NCI-H446 treated with DMSO at 0.1 percent for 48 hours (cell line): ENCODE measurements around the gene KCNK4.

Source experiments
- DNase-seq: peaks from one replicate; lab custom pipeline; 2025; lab: John Stamatoyannopoulos, UW

Gene KCNK4

DNA sequence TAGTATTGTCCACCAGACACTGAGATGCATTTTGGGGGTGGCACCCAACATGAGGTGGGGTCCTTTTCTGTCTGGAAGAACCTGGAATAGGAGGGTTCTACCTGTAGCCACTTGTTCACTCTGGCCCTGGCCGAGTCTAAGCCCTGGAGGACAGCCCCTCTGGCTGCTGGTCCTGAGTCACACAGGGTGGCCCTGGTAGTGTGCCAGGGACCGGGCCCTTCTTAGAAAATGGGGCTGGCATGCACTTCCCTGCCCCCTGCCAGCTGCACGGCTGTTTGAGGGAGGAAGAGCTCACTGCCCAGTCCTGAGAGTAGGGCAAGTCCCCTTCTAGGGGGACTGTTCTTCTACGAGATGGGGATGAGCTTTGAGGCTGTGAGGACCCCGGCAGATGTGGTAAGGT lies 37.6 kb upstream of the KCNK4 start:
- DNase-seq, result no peak

DNA sequence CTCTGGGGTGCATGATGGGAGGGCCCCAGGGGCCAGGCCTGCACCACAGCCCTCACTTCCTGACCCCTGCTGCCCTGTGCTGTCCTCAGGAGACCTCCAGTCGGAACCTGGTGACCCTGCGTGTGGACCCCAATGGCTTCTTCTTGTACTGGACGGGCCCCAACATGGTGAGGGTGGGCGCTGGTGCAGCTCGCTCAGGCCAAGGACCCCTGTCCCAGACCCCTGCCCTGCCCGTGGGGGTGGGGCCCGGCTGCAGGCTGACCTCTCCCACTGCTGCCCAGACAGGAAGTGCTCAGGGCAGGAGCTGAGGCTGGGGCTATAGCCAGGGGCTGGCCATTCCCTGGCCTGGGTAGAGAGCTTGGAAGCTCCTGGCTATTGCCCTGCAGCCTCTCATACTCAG lies 36.8 kb upstream of the KCNK4 start:
- no peak for DNase-seq

DNA sequence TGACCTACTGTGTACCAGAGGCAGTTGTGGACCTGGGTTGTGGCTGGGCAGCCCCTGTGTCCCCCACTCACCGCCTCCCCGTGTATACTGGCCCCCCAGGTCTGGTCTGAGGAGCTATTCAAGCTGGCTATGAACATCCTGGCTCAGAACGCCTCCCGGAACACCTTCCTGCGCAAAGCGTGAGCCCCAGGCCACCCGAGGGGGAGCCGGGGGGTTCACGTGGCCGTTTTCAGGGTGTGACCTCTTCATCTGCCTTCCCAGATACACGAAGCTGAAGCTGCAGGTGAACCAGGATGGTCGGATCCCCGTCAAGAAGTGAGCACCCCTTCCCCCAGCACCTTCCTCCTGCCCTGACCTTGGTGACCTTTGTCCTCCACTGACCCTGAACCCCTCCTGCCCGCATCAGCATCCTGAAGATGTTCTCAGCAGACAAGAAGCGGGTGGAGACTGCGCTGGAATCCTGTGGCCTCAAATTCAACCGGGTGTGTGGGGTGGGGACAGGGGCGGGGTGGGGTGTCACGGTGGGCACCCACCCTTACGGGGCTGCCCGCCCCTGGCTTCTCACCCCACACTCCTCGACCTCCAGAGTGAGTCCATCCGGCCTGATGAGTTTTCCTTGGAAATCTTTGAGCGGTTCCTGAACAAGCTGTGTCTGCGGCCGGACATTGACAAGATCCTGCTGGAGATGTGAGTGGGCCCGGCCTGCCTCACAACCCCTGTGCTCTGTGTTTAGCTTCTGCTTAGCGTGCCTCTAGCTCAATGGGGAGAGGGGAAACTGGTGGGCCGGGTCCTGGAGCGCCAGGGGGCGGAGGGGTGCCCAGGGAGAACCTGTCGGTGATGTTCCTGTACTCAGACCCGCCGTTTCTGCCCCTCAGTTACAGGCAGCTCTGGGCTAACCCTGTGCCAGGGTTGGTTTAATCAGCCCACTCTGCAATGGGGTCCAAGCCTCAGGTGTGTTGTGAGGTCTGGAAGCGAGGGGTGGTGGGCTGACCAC lies 35.7 kb upstream of the KCNK4 start:
- no peak for DNase-seq

DNA sequence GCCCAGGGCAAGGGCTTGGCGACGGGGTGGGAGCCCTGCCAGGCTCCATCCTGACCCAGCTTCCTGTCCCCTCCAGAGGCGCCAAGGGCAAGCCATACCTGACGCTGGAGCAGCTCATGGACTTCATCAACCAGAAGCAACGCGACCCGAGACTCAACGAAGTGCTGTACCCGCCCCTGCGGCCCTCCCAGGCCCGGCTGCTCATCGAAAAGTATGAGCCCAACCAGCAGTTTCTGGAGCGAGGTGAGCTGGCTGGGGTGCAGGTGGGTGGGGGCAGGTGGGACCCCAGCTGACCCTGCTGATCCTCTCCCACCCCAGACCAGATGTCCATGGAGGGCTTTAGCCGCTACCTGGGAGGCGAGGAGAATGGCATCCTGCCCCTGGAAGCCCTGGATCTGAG lies 34.8 kb upstream of the KCNK4 start:
- DNase-seq, result no peak

DNA sequence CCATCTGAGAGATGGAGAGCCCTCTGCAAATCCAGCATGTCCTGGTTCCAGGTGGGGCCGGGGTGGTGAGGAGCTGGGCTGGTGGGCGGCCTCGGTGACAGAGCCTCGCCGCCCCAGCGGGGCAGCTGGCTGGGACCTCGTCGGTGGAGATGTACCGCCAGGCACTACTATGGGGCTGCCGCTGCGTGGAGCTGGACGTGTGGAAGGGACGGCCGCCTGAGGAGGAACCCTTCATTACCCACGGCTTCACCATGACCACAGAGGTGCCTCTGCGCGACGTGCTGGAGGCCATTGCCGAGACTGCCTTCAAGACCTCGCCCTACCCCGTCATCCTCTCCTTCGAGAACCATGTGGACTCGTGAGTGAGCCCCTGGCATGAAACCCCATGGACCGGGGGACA lies 32.7 kb upstream of the KCNK4 start:
- no peak for DNase-seq

DNA sequence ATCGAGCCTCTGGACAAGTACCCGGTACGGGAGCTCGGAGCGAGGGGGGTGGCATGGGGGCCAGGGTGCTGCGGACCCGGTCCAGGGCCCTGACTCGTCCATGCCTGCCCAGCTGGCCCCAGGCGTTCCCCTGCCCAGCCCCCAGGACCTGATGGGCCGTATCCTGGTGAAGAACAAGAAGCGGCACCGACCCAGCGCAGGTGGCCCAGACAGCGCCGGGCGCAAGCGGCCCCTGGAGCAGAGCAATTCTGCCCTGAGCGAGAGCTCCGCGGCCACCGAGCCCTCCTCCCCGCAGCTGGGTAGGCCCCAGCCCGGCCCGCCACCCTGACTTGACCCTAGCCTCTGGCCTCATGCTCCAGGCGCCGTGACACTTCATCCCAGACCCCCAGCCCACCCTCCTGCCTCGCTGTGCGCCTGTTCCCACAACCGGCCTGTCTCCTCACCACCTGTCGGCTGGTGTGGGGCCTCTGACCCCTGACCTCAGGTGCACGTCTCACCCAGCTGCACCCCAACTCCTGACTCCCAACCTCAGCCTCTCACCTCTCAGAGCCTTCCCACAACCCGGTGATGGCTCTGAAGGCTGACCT lies 32.1 kb upstream of the KCNK4 start:
- DNase-seq, result no peak

DNA sequence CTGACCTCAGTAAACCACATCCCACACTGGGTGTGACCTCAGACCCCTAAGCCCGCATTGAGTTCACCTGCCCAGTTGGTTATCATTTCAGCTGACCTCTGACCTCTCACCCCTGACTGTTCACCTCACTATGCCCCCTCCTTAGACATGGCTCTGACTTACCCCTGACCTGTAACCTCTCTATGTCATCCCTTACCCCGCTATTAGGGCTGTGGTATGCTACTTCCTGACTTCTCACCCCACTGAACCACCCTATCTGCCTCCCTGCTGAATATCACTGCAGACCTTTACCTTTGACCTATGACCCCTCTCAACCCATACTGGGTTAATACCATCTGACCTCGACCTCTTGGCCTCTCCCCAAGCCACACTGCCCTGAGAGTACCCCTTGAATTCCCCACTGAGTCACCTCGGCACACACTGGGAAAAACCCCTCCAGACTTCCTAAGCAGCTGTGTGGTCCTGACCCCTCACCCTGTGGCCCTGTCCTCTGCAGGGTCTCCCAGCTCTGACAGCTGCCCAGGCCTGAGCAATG lies 31.5 kb upstream of the KCNK4 start:
- no peak for DNase-seq

DNA sequence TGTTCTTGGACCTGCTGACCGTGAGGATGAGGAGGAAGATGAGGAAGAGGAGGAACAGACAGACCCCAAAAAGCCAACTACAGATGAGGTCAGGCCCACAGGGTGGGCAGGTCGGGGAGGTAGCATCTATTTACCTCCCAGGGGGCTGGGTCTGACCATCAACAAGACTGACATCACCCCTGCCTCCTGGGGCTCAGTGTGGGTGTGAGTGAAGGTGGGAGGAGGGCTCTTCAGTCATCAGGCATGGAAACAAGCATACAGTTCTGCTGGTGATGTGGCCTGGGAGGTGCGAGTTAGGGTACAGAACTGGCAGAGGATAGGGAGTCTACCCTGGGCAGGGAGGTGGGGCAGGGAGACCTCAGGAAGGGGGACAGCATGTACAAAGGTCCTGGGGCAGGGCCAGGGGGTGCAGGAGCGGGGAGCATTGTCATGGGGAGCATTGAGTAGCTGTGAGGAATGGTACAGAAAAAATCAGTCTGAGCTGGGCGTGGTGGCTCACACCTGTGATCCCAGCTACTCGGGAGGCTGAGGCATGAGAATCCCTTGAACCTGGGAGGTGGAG lies 30.9 kb upstream of the KCNK4 start:
- no peak for DNase-seq

DNA sequence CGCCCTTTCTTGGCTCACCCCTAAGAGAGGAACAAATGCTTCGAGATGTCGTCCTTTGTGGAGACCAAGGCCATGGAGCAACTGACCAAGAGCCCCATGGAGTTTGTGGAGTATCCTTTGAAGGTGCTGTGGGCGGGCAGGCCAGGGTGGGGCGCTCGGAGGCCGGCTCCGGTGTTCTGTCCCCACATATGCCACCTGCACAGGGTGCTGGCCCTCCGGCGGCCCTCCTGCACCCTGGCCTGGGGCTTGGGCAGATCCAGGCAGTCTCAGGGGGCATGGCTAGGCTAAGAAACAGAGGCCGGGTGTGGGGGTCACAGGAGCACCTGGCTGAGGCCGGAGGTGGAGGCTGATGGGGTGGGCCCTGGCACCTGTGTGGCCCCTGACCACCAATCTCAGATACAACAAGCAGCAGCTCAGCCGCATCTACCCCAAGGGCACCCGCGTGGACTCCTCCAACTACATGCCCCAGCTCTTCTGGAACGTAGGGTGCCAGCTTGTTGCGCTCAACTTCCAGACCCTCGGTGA lies 29.5 kb upstream of the KCNK4 start:
- DNase-seq, result no peak

DNA sequence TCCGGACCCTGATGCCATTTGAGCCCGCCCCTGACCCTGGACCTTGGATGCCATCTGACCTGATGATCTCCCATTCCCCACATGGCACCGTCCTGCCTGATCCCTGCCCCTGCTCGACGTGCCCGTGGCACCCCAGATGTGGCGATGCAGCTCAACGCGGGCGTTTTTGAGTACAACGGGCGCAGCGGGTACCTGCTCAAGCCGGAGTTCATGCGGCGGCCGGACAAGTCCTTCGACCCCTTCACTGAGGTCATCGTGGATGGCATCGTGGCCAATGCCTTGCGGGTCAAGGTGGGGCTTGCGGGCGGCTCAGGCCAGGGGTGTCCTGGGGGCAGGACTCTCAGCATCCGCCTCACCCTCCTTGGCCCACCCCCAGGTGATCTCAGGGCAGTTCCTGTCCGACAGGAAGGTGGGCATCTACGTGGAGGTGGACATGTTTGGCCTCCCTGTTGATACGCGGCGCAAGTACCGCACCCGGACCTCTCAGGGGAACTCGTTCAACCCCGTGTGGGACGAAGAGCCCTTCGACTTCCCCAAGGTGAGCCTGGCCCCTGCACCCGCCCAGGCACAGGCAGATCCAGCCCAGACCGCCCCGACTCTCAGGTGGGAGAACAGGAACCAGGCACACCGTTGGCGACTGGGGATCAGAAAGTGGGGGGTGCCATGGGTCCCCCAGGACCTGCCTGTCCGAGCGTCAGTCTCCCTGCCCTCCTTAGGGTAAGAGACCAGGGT lies 28.7 kb upstream of the KCNK4 start:
- DNase-seq, result no peak

DNA sequence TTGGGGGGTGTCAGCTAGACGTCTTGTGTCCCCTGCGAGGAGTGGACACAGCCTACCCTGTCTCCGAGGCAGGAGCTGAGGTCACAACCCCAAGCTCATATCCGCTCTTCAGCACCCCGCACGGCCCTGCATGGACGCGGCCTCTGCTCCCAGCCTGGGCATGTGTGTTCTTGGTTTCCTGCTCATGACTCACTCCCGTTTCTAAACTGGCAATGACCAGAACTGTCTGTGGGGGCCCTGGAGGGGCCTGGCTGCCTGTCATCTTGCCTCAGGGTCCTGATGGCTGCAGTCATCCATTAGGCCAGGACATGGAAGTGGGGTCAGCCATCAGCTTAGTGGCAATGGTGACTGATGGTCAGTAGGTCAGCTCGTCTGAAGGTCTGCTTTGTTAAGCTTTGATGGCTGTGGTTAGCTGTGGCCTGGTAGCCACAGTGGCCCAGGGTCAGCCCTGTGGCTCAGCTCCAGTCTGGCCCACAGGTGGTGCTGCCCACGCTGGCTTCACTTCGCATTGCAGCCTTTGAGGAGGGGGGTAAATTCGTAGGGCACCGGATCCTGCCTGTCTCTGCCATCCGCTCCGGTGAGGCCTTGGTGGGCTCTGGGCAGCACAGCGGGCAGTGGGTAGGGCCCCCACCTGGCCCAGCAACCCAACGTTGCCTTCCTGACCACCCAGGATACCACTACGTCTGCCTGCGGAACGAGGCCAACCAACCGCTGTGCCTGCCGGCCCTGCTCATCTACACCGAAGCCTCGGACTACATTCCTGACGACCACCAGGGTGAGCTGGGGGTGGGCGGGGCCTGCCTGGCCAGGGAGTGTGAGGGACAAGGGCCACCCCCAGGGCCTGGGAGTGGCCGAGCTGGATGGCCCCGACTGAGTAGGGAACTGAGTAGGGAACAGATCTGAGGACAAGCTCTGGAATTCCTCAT lies 27.8 kb upstream of the KCNK4 start:
- DNase-seq, result no peak

DNA sequence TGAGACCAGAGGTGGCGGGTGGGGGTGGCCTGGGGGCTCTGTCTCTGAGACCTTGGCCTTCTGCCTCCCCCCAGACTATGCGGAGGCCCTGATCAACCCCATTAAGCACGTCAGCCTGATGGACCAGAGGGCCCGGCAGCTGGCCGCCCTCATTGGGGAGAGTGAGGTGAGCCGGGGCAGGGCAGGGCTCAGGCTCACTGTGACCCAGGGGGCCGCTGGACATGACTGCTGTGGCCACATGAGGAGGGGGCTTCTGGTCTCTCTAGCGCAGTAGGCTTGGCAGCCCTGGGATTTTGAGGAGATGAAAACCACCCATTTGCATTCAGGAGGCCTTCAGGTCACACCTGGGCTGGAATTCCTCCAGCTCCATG lies 27.2 kb upstream of the KCNK4 start:
- no peak for DNase-seq

DNA sequence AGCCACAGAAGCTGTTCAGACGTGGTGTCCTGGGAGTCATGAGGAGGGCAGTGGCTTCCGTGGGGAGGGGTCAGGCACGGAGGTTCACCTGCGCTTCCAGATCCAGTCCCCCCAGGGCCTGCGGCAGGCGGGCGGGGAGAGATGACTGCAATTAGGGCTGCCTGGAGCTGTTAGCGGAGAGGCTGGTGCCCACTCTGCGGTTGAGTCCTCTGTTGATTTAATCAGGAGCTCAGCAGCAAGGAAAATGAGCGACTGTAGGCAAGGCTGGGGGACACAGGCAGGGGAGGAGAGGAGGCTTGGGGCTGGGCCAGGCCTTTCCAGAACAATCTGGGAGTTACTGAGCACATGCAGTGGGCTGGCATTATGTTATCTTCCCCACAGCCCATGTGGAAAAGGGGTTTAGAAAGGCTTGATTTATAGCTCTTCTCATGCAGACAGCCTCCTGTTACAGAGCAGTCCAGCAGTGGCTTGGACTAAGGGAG lies 26.7 kb upstream of the KCNK4 start:
- DNase-seq, result no peak

DNA sequence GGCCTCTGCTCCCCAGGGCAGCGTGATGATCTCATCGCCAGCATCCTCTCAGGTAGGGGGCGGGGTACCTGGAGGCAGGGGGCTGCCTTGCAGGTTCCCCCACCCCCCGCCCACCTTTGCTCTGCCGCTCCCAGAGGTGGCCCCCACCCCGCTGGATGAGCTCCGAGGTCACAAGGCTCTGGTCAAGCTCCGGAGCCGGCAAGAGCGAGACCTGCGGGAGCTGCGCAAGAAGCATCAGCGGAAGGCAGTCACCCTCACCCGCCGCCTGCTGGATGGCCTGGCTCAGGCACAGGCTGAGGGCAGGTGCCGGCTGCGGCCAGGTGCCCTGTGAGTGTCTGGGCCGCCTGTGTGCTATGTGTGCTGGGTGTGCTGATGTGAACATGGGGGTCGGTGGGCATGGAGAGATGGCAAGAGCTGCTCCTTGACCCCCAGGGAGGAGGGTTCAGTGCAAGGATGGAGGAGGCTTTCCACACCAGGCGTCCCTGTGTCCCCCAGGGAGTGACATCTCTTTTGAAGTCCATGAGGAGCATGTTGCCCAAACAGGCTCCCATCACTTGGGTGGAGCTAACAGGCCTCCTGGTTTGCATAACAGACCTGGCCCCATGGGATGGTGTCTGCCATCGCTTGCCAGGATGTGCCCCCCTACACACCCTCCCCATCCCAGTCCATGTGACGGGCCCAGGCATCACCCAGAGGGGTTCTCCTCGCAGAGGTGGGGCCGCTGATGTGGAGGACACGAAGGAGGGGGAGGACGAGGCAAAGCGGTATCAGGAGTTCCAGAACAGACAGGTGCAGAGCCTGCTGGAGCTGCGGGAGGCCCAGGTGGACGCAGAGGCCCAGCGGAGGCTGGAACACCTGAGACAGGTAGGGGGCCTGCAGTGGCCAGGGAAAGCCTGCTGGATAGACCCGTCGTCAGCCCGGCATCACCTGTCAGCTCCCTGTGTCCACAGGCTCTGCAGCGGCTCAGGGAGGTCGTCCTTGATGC lies 25.6 kb upstream of the KCNK4 start:
- no peak for DNase-seq

DNA sequence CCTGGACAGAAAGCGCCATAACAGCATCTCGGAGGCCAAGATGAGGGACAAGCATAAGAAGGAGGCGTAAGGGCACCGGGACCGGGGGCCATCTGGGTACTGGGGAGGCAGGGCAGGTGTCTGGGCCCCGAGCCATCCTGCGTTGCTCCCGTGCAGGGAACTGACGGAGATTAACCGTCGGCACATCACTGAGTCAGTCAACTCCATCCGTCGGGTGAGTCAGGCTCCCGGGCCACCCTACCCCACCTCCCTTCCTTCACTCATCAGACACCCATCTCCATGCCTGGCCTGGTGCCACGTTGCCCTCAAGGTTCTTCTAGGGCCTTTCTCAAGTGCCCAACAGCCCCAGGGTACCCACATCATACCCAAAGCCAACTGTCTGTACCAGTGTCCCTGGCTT lies 24.8 kb upstream of the KCNK4 start:
- no peak for DNase-seq

DNA sequence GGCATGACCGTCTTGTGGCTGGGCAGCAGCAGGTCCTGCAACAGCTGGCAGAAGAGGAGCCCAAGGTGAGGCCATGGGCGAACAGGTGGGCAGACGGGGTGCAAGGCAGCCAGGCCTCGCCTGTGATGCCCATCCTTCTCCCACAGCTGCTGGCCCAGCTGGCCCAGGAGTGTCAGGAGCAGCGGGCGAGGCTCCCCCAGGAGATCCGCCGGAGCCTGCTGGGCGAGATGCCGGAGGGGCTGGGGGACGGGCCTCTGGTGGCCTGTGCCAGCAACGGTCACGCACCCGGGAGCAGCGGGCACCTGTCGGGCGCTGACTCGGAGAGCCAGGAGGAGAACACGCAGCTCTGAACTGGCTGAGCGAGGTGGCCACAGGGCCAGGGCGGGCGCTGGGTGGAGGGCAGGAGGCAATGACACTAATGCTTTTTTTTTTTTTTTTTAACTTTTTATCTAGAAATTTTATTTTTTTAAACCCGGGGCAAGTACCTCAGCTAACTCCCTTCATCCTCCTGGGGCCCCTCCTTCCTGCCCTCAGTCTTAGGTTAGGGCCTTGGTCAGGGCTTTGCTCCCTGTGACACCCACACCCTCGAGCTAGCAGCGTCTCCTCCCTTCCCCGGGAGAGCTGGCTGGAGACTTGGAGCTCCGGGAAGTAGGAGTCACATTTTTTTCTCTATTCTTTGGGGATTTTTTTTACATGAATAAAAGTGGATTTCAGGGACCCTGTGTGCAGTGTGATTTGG lies 23.7 kb upstream of the KCNK4 start:
- DNase-seq, result no peak

DNA sequence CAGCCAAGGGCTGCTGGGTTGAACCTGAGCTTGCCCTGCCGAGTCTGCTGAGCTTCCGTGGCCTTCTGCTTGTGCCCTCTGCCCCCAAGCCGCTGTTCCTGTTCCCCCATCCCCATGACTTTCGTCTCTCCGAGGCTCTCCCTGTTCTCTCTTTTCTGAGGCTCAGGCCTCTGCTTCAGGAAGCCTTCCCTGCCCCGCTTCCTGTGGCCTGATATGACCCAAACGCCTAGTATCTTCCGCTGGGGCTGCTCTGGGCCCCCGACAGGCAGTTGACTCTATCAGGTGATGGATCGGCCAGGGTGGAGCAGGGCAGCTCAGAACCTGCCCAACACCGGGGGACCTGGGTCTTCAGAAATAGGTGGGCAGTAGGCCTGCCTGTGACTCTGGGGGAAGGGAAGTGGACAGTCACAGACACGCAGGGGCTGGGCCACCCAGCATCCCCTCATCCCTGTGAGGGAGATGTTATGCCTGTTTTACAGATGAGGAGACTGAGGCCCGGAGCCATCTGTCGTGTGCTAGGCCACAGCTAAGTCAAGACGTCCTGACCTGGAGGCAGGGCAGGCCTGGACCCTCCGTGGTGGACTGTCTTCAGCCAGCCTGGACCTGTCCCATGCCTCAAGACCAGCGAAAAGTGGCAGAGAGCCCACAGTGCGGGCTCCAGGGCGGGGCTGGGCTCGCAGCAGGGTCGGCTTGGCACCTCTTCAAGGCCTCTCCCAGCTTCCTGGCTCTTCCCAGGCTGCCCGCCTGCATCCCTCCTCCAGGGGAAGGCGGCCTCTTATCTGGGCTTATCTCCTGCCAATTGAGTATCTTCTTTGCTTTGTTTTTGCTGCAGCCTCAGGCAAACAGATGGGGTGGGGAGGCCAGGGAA lies 22.8 kb upstream of the KCNK4 start:
- peak; percentile 25 for DNase-seq
